Breast epithelium (tissue), 3 donors: ENCODE results near the gene LCLAT1.

Experiments used
- CTCF ChIP-seq, 3 donors: fragments of 450-650 bp; IDR thresholded peaks; one replicate each; pipeline ENCODE4 v1.5.1; 2016 to 2017; ENCODE audit warnings: antibody characterized with exemption in 3 of 3, mild to moderate bottlenecking in 3 of 3, moderate library complexity in 3 of 3
- POLR2A ChIP-seq: fragments of 450-650 bp; IDR thresholded peaks from one replicate; pipeline ENCODE4 v1.6.1; 2016; ENCODE audit warnings: antibody characterized with exemption, mild to moderate bottlenecking, moderate library complexity
- POLR2AphosphoS5 ChIP-seq, 3 donors: sonication (generic); formaldehyde crosslinking; IDR thresholded peaks; one replicate each; pipeline ENCODE4 v1.6.1; 2017; ENCODE audit warnings: antibody characterized with exemption in 3 of 3

GRCh38 chr2:30464544-30465170, 17.6 kb downstream of the LCLAT1 start:
- no peak for TF ChIP-seq POLR2A
- TF ChIP-seq CTCF (IDR thresholded peaks at IDR 0.05): no peak
- TF ChIP-seq POLR2AphosphoS5 (IDR thresholded peaks at IDR 0.05): no peak
